ENCODE measurements around the gene IVNS1ABP.

Gene IVNS1ABP

DNA sequence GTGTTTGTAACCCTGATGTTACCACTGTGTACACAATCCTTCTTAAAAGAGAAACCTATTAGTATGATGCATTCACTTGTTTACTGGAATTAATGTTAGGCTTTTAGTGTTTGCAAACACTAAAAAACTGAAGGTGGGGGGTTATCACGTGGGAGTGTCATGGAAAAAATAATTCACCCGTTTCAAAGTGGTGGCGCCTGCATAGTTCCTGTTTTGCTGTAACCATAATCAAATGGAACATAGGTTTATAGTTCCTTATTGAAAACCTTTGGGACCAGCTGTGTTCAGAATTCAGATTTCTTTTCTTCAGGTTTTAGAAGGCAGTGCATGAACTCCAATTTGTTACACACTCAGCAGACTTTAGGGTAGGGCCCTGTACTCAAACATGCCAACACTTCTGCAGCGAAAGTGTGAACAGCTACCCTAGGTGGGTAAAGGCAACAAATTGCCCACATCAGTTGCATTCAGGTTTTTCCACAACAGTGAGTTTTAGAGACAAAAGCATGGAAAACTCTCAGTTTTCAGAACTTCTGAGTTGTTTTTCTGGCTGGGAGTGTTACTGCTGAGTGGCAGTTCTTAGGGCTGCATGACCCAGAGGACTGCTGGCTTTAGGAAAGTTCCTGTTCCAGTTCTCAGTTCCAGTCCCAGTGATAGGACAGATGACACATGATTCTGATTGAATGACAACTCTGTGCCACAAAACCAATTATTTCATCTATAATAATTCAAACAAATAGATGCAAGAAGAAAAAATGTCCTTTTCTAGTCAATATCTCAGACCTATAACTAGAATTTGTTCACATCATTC is 29.1 kb upstream of the IVNS1ABP start:
- DNase-seq (ENCODE audit: low spot score): no peak
- TF ChIP-seq, protein P1, sequence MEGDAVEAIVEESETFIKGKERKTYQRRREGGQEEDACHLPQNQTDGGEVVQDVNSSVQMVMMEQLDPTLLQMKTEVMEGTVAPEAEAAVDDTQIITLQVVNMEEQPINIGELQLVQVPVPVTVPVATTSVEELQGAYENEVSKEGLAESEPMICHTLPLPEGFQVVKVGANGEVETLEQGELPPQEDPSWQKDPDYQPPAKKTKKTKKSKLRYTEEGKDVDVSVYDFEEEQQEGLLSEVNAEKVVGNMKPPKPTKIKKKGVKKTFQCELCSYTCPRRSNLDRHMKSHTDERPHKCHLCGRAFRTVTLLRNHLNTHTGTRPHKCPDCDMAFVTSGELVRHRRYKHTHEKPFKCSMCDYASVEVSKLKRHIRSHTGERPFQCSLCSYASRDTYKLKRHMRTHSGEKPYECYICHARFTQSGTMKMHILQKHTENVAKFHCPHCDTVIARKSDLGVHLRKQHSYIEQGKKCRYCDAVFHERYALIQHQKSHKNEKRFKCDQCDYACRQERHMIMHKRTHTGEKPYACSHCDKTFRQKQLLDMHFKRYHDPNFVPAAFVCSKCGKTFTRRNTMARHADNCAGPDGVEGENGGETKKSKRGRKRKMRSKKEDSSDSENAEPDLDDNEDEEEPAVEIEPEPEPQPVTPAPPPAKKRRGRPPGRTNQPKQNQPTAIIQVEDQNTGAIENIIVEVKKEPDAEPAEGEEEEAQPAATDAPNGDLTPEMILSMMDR (IDR thresholded peaks at IDR 0.05): no peak
- peak overlapping the region in 1 of 2 donors; percentile 54 for H3K27ac ChIP-seq
- H3K4me3 ChIP-seq: no peak overlapping the region

DNA sequence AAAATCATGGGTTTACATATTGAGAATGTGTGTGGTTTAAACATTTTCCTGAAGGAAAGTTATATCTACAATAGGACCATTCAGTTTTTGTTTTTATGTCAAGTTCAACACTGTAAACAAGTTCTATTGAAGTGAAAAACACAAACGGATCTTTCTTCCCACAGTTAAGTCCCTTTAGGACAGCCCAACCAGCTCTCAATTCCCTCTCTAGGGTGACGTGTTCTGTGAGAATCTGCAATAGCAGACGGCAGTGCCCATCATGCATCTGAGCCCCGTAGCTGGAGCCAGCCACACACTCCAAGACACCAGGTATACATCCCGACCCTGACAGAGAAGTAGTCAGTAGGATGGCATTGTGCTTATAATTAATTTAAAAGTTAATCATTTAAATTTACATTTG is 26.3 kb upstream of the IVNS1ABP start:
- no peak for DNase-seq (ENCODE audit: low spot score)
- Histone ChIP-seq H3K4me3 (no peak overlapping the region), H3K27ac (no peak overlapping the region)
- TF ChIP-seq, protein P1 (IDR thresholded peaks at IDR 0.05): no peak

DNA sequence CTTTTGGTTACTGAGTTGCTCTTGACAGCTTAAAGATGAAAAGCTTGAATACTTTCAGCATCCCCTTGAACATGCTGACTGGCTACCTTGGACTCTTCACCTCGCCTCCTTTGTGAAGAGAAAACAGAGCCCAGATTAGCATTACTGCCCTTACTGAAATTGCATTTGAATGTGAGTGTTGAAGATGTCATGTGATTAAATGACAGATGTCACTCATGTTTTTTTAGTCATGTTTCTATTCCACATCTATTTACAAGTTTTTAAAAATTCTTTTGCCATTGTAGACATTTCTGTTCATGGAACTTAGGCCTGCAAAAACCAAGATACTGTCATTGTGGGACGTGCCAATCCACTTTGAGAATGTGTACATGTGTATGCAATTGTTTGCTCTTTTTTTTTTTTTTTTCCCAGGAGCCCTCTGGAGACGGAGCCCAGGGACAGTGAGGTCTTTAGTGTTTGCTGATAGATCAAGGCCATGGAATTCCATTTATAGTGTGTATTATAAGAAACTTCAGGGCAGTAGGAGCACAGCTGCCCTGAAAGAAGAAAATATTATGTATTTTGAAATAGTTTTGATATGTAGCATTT is 25.7 kb upstream of the IVNS1ABP start:
- Histone ChIP-seq H3K27ac (no peak overlapping the region), H3K4me3 (no peak overlapping the region)
- TF ChIP-seq, protein P1 (IDR thresholded peaks at IDR 0.05): no peak
- DNase-seq (ENCODE audit: low spot score): no peak

DNA sequence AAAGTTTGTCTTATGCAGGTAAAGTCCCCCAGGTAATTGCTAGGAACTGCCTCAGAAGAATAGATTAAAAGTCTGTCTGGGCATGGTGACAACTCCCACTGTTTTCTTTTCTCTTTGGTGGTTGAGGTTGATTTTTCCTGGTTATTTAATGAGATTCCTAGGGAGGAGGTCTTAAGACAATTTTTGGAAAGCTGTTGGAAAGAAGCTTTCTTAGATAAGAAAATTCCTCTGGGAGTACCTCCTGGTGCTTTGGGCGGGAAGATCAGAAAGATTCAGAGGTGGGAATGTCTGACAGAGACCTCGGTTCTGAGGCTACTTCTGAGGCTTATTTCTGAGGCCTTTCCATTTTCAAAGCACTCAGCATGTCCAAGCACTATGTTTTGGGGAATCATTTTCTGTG is 25.0 kb upstream of the IVNS1ABP start:
- no peak overlapping the region for H3K27ac ChIP-seq
- TF ChIP-seq, protein P1 (IDR thresholded peaks at IDR 0.05): no peak
- H3K4me3 ChIP-seq: no peak overlapping the region
- no peak for DNase-seq (ENCODE audit: low spot score)

DNA sequence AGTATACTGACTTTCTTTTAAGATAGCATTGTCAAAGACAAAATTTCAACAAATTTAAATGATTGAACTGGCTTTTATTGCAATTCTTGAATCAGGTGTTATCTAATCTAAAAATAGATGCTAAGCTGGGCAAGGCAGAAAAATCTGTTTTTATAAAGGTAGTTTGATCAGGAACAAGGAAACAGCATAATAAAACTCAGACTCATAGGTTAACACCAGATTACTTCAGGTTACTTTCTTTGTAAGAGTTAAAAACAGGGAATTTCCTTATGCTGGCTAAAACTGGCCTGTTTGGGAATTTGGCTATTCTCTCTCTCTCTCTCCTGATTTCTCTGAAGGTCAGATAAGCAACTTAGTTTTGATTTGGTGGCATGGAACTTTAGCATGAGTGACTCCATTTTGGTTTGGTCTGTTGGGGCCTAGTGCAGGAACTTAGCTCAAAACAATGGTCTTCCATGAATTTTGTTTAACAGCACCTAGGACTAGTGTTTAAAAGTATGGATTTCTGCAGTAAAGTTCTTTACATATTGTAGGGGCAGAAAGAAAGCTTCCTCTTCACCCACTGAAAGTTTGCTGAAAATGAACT is 24.2 kb upstream of the IVNS1ABP start:
- Histone ChIP-seq H3K27ac (no peak overlapping the region), H3K4me3 (no peak overlapping the region)
- TF ChIP-seq, protein P1 (IDR thresholded peaks at IDR 0.05): no peak
- no peak for DNase-seq (ENCODE audit: low spot score)

DNA sequence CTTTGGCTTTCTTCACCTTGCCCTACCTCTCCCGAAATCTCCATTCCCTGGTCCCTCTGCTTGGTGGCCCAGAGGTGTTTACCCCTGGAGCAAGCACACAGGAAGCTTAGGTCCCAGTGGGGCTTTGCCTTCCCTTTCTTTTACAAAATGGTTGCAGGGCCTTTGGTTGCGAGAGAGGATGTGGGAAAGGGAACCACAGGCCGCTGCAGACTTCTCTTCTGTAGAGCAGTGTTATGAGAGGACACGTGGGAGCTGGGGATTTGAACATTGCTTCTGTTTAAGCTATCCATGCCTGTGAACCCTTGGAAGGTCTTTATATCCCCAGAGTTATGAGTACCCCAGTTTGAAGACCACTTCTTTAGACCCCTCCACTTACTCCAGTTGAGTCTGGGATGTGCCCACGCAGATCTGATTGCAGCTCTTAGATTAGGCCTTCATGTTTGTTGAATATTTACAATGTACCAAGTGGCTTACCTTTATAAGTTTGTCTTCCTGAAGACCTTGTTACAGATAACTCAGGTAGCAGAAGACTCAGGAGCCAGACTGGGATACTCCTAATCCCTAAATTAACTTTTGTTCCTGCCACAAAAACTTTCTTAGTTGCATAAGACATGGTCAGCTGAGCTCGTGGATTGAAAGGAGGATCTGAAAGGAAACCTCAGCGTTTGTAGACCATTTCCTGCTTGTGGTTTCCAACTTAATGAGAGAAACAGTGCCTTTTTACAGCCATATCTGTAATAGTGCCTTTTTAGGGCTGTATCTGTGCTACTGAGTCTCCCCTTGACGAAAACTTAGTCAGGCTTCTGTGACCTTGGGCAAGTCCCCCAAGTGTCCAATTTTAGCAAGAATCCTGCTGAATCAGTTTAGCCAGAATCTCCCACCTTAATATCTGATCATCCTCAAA is 21.9 kb upstream of the IVNS1ABP start:
- H3K27ac ChIP-seq: peak overlapping the region in 1 of 2 donors; percentile 52
- no peak for DNase-seq (ENCODE audit: low spot score)
- H3K4me3 ChIP-seq: no peak overlapping the region
- TF ChIP-seq, protein P1 (IDR thresholded peaks at IDR 0.05): no peak
